OCI-LY1 (cell line): Measurements from ENCODE around the gene ECEL1.

ENCODE experiments used
- CTCF ChIP-seq: fragments of 200-600 bp; sonication (generic), shearing (Covaris generic); IDR thresholded peaks from 2 replicates; pipeline ENCODE4 v1.5.1; 2017; ENCODE audit warnings: mild to moderate bottlenecking, antibody characterized with exemption, low read length, moderate library complexity, mixed read lengths
- EZH2 ChIP-seq: fragments of 200-600 bp; sonication (generic), shearing (Covaris generic); IDR thresholded peaks from 2 replicates; pipeline ENCODE4 v1.8.0; 2017; ENCODE audit warnings: borderline replicate concordance, mixed run types, mild to moderate bottlenecking, antibody characterized with exemption, low read length, moderate library complexity, mixed read lengths

GRCh38 chr2:232447638-232448303 lies 39.9 kb downstream of the ECEL1 start:
- TF ChIP-seq CTCF (no peak), EZH2 (no peak)
